ENCODE results near the gene FASN.

DNA sequence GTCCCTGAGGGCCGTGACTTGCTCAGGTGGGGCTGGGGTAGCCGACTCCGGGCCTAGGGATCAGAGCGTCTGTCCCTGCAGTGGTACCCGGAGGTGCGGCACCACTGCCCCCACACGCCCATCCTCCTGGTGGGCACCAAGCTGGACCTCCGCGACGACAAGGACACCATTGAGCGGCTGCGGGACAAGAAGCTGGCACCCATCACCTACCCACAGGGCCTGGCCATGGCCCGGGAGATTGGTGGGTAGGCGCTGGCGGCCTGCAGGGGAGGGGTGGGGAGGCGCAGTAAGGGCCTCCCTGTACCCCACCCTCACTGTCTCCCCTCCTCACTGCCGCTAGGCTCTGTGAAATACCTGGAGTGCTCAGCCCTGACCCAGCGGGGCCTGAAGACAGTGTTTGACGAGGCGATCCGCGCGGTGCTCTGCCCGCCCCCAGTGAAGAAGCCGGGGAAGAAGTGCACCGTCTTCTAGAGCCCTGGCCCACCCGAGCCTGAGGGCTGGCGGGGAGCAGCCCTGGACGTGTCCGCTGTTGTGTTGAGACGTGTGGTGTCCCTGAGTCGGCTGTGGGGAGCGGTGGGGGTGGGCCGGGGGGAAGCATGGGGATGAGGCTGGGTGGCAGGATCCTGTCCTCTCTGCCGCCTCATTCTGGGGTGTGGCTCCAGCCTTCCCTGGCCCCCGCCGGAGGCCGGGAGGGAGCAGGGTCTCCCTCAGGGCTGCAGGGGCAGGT, 64.5 kb downstream of the FASN start:
- TF ChIP-seq CTCF (IDR thresholded peaks at IDR 0.05) (no peak), POLR2A (IDR thresholded peaks at IDR 0.05) (no peak)
